GM19324 (cell line): Measurements from ENCODE around the gene ANKRD62.
"Not testable (repeated sequence)": the region's sequence is repeated elsewhere in the genome, so short reads cannot be mapped to it uniquely, and the experiment has no call there.

Experiments
- ATAC-seq: cut with Tn5 transposase; IDR thresholded peaks from one replicate; pipeline ENCODE4 v1.9.1; 2021; ENCODE audit warnings: mild to moderate bottlenecking, moderate library complexity; ENCODE audit not compliant: unreplicated experiment, low FRiP score

The ANKRD62 gene

DNA sequence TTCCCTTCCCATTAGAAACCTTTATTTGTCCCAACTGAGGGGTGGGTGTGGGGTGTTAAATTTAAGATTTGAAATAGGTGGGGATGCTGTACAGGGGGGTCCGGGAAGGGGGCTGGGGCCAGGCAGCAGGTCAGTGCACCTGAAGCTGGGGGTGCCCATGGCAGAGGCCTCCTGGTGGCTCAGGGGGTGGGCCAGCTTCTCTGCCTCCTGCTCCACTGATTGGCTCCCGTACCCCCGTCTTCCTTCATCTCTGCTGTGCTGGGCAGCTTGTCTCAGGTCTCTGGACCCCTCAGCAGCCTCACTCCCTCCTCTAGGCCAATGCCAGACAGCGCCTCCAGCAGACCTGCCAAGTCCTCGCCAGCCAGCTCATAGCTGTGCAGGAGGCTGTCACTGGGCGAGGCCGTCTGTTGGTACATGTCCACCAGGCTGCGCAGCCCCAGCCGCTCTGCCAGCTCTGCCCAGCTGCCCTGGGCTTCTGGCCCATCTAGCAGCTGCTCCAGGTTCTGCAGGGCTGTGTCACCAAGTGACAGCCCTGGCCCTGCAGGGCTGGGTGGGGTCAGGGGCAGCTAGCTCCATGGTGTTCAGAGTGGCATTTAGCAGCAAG lies 2.0 kb upstream of the ANKRD62 start:
- ATAC-seq: no peak

DNA sequence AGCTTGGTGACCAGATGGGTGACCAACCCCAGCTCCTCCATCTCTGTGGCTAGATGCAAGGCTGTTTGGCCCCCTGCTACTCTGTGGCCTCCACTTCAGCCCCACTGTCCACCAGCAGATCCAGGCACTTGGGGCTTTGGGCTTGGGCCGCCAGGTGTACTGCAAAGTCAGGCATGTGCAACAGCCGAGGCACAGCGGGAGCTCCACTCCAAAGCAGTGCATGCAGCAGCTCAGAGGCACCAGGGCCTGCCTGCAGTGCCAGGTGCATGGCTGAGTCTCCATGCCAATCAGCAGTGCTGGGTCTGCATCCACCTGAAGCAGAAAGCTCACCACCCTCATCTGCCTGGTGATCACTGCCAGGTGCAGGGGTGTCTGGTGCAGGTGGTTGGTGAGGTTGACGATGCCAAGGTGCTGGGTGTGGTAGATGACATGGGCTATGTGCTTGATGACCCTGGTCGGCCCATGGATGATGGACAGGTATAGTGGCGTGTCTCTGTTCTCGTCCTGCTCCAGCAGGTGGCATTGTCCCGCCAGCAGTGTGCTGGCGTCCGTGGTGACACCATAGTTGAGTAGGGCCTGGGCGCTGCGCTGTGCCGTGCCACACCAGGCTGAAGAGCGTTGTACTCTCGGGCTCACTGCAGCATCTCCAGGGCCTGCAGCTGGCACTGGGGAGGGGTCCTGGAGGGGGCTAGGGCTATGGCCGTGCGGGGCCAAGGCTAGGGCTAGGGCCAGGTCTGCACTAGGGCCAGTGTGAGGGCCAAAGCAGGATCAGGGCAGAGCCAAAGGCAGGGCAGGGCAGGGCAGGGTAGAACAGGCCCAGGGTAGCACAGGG lies 1.0 kb upstream of the ANKRD62 start:
- ATAC-seq: no peak

GRCh38 chr18:12098374-12098773 lies 4.7 kb downstream of the ANKRD62 start:
- no peak for ATAC-seq

DNA sequence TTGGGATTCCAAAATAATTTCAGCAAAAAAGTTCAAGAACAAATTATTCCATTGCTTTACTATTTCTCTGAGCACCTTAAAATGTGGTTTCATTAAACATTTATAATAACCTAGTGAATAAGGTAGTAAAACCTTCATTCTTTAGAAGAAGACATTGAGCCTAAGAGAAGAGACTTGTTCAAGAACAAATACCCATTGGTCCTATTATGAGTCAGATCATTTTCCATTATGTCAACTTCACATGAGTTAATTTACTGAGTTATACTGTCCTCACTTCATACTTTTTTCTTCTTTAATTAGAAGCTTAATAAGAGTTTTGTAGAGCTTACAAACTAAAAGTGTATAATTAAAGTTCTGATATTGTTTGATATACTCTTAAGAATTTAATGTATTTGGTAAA lies 5.5 kb downstream of the ANKRD62 start:
- no peak for ATAC-seq

DNA sequence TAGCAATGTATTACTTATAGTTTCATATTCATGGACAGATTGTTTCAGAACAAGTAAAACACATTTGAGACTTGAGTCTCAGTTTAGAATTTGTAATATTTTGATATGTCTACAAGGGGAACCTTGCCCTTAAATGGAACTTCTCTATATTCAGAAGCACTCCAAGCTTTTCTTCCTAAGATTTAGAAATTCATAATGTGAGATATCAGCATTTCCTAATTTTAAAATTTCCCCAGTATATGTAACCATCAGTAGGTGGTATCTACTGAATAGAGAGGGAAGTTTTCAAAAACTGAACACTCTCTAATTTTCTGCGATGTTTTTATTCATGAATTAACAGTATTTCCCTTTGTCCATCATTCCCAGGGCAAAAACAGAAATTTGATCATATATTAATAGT lies 7.6 kb downstream of the ANKRD62 start:
- ATAC-seq: no peak

DNA sequence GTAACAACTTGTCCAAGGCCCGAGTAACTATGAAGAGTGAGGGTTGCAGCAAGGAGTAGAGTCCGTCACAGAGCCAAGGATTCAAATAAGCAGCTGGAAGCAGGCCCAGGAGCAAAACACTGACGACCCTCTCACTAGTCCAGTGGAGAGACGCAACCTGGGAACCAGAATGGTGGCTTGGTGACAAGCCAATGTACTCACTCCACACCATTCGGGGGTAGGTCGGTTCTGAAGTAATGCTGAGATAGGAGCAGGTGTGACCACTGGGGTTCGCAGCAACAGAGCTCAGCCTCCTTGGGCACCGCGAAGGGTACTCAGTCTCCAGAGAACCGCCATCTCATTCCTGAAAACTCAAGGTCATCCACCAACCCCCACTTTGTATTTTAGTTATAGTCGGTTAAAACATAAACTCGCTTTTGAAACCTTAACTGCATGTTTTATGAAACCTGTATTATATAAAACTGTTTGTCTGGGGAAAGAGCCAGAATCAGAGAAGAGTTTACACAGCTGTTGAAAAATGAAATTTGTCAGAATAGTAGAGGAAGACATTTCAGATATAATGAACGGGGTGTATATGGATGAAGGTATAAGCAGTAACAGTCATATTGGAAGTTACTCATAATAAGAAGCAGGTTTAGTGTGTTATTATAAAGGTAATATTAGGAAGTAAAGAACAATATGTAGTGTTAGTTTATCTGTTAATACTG lies 8.6 kb downstream of the ANKRD62 start:
- ATAC-seq: no peak

DNA sequence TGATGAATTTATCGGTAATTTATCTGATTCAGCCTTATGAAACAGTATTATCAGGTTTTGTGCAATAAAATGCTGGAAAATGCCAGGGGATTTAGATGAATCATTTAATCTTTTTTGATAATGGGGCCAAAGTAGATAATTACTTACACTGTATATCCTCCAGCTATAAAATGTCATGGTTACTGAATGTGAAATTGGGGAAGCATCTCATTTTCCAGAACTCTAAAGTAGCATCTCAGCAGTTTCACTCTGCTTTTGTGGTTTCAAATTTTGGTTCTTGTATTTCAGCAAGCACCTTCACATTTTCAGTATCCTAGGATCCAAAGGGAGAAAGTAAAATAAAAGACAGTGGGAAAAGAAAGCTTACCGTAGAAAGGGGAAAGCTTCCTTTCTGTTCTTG lies 12.8 kb downstream of the ANKRD62 start:
- no peak for ATAC-seq

DNA sequence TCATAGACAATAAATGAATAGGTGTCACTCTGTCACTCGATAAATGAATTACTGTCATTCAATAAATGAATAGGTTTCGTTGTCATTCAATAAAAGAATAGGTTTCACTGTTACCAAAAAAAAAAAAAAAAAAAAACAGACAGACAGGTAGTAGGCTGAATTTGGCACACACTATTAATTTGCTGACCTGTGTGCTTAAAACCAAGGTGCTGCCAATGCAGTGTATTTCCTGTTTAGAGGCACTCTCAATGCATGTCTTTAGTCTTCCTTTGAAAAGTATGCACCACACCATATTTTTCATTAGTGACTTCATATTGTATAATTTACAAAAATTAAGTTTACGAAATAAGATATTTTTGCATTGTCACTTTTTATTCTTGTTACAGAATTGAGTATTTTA lies 16.2 kb downstream of the ANKRD62 start:
- ATAC-seq: no peak

DNA sequence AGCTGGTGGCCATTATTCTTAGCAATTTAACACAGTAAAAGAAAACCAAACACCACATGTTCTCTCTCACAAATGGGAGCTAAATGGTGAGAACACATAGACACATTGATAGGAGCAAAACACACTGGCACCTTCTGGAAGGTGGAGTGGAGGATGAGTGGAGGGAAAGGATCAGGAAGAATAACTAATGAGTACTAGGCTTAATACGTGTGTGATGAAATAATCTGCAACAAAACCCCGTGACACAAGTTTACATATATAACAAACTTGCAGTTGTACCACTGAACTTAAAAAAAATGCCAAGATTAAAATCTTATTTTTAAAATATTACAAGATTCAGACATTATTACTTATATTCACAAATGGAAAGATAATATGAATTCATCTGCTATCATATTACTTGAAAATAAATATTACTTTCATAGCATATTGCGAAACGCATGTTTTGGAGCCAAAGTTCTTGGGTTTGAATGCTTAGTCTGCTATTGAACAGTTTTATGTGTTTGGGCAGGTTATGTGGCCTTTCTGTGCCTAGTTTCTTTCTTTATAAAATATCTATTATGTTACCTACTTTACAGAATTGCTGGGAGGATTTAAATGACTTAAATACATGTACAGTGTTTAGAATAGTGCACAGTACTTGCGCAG lies 20.5 kb downstream of the ANKRD62 start:
- ATAC-seq: no peak

GRCh38 chr18:12119358-12119757 lies 25.7 kb downstream of the ANKRD62 start:
- ATAC-seq: no peak

DNA sequence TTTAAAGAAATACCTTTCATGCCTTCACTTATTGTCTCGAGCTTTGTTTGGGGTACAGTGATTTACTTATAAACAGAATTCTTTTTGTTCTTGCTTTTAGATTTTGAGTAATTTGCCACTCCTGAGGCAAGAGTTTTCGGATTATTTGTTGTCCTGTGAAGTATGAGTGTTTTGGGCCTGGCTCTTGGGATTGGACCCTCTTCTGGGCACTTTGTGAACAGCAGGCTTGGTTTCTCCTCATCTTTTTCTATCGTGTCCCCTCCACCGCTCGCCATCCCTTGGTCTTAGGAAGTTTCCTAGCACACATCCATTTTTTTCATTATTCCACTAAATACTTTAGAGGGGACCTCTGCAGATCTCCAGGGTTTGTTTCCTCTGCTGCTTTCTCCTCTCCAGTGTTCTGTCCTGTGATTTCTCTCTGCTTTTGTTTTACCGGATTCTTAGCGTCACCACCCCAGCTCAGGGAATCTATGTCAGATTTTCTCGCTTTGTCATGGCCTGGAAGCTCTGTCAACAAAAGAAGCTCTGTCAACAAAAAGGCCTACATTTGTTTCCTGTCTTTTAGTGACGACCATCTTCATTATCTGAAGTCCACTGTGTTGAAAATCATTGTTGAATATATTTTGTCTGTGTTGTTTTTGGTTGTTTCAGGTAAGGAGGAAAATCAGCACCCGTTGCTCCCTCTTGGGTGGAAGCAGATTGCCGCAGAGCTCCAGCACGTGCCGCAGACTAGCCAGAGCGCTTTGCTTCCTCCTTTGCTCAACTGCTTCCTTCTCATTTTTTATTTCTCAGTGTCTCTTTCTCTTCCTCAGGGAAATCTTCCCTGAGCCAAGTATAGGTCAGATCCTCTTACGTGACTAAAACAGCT lies 27.8 kb downstream of the ANKRD62 start:
- no peak for ATAC-seq

GRCh38 chr18:12122043-12122389 lies 28.4 kb downstream of the ANKRD62 start:
- ATAC-seq: not testable (repeated sequence)

GRCh38 chr18:12127647-12128046 lies 34.0 kb downstream of the ANKRD62 start:
- not testable (repeated sequence) for ATAC-seq

GRCh38 chr18:12138831-12139230 lies 45.2 kb downstream of the ANKRD62 start:
- ATAC-seq: not testable (repeated sequence)

DNA sequence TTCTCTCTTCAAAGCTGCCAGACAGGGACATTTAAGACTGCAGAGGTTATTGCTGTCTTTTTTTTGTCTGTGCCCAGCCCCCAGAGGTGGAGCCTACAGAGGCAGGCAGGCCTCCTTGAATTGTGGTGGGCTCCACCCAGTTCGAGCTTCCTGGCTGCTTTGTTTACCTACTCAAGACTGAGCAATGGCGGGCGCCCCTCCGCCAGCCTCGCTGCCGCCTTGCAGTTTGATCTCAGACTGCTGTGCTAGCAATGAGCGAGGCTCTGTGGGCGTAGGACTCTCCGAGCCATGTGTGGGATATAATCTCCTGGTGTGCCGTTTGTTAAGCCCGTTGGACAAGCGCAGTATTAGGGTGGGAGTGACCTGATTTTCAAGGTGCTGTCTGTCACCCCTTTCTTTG lies 47.2 kb downstream of the ANKRD62 start:
- ATAC-seq: not testable (repeated sequence)

- not testable (repeated sequence) for ATAC-seq
Measured at GRCh38 chr18:12141778-12142177, 48.1 kb downstream of the ANKRD62 start.

DNA sequence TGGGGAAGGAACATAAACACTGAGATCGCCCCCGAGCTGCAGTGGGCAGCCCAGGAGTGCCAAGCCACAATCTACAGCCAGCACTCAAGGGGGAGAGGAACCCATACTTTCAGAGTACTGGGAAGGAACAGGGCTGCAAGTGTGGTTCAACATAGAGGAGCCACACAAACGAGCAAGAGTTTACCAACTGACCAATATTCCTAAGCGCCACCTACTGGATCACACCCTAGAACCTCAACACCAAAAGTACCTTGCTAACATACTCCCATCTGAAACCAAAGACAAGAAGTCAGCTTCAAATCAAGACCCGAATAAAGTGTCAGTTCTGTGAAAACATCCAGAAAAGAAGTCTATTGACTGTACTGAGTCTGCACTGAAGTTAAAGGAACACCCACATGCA lies 55.8 kb downstream of the ANKRD62 start:
- ATAC-seq: not testable (repeated sequence)

DNA sequence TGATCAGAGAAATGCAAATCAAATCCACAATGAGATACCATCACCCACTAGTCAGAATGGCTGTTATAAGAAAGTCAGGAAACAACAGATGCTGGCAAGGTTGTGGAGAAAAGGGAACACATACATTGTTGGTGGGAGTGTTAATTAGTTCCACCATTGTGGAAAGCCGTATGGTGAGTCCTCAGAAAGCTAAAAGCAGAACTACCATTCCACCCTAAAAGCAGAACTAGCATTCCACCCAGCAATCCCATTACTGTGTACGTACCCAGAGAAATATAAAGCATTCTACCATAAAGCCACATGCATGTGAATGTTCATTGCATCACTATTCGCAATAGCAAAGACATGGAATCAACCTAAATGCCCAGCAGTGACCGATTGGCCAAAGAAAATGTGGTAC lies 60.7 kb downstream of the ANKRD62 start:
- ATAC-seq: no peak

- ATAC-seq: no peak
Measured at GRCh38 chr18:12155996-12156395, 62.4 kb downstream of the ANKRD62 start.

DNA sequence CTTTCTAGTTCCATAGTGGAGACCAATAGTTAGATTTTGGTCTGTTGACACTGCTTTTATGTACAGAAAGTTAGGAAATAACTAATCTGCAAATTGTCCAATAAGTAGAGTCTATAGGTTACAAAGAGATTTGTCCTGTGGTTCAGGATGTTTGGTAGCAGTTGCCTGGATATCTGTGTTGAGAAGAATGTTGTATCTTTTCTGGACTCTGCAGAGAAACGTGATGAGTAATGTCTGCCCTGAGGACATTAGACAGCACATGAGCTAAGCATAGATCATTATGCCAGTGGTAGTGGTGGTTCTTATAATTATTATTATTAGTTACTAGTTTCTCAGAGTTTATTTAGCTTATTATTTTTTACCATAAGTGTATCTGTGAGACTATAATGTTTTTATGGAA lies 65.8 kb downstream of the ANKRD62 start:
- ATAC-seq: no peak
